Sigmoid colon (tissue), 7 donors: Measurements from ENCODE around the gene COX6B1. TPM values are rescaled to one million over a fixed set of nuclear protein-coding genes. Genes with fewer than 3 reads are reported as not detected.
A peak's percentile ranks its signal among the peaks of the same experiment; 100 is the strongest.
"Not testable (repeated sequence)": the region's sequence is repeated elsewhere in the genome, so short reads cannot be mapped to it uniquely, and the experiment has no call there.

Experiments used
- DNase-seq: peaks from one replicate; pipeline ENCODE4 v3.0.0-alpha.2; 2019
- H3K27ac ChIP-seq, 4 donors: fragments of 200-600 bp; sonication (generic); one replicate each; pipeline ENCODE4 v1.5.1; 2016 to 2019; ENCODE audit warnings: mild to moderate bottlenecking in 1 of 4
- H3K27me3 ChIP-seq, 3 donors: fragments of 200-600 bp; sonication (generic); one replicate each; pipeline ENCODE4 v1.5.1; 2019; ENCODE audit warnings: mild to moderate bottlenecking in 1 of 3
- H3K36me3 ChIP-seq, 4 donors: fragments of 200-600 bp; sonication (generic); one replicate each; pipeline ENCODE4 v1.5.1; 2016 to 2019
- H3K4me1 ChIP-seq, 4 donors: fragments of 200-600 bp; sonication (generic); one replicate each; pipeline ENCODE4 v1.5.1; 2017 to 2019
- H3K4me3 ChIP-seq, 4 donors: fragments of 200-600 bp; sonication (generic); one replicate each; pipeline ENCODE4 v1.5.1; 2017 to 2019; ENCODE audit warnings: mild to moderate bottlenecking in 2 of 4, moderate library complexity in 1 of 4
- H3K9me3 ChIP-seq, 4 donors: fragments of 200-600 bp in 3 of 4; sonication (generic) in 3 of 4; one replicate each; pipeline versions ENCODE4 v1.5.1 to v1.6.1; 2013 to 2019
- CTCF ChIP-seq, 4 experiments: fragments of 450-650 bp in 3 of 4; fragments of 200-600 bp in 1 of 4; IDR thresholded peaks; one replicate each; pipeline ENCODE4 v1.5.1; 2016 to 2019; ENCODE audit warnings: antibody characterized with exemption in 4 of 4, mild to moderate bottlenecking in 3 of 4, moderate library complexity in 2 of 4
- EP300 ChIP-seq, 4 donors: sonication (generic); formaldehyde crosslinking; IDR thresholded peaks; one replicate each; pipeline ENCODE4 v1.6.1; 2017; ENCODE audit warnings: antibody characterized with exemption in 4 of 4
- POLR2A ChIP-seq, 2 donors: fragments of 450-650 bp; IDR thresholded peaks; one replicate each; pipeline ENCODE4 v1.6.1; 2016; ENCODE audit warnings: antibody characterized with exemption in 2 of 2, mild to moderate bottlenecking in 2 of 2, moderate library complexity in 2 of 2
- POLR2AphosphoS5 ChIP-seq, 4 donors: sonication (generic); formaldehyde crosslinking; IDR thresholded peaks; one replicate each; pipeline ENCODE4 v1.6.1; 2017; ENCODE audit warnings: antibody characterized with exemption in 4 of 4
- WGBS, 2 donors: extraction: QIAGEN DNeasy Blood & Tissue Kit; methylation state at CpG; one replicate each; pipeline ENCODE4 v1.1.7; 2013; 5-methylcytosine and 5-hydroxymethylcytosine counted together
- intact Hi-C: fragments of 100-400 bp; cut with DNase I; formaldehyde crosslinking; loops from one replicate; pipeline ENCODE4 v1.15.1; 2023
- polyA plus RNA-seq, 3 donors: library from polyadenylated mRNA; stranded (reverse); fragments of 200-250 nt; gene quantifications; one replicate each; pipeline ENCODE4 v1.2.3, GENCODE V29; 2013
- total RNA-seq, 4 donors: library from RNA; depleted of rRNA; stranded (reverse); fragments of >200 nt; gene quantifications; one replicate each; pipeline ENCODE4 v1.1.0, GENCODE V29; 2016
- donor health status: healthy with polysubstance abuse.
- donor health status: Bipolar disorder and iron deficiency.
- donor health status: healthy.

Gene COX6B1
- total RNA-seq, result 100 to 1,000 TPM; 593 to 780 (median 696) TPM
- 1,000 to 10,000 TPM; 1,177 to 1,718 (median 1,686) TPM for polyA plus RNA-seq

- TF ChIP-seq CTCF (IDR thresholded peaks at IDR 0.05) (no peak), POLR2A (IDR thresholded peaks at IDR 0.05) (peak; percentile 67 to 86), POLR2AphosphoS5 (IDR thresholded peaks at IDR 0.05) (peak; percentile 85 to 95 (median 90)), EP300 (IDR thresholded peaks at IDR 0.05) (peak in 1 of 4 donors; percentile 7)
- H3K4me1 ChIP-seq, result peaks cover 0 to 53% (median 41%) of the 10 kb centered on the region in 4 donors
- H3K27ac ChIP-seq, result peak within 1 kb of the TSS; percentile 85 to 96 (median 91)
- H3K4me3 ChIP-seq, result peak within 1 kb of the TSS; percentile 63 to 87 (median 81)
- peaks cover 0 to 26% (median 15%) of the 10 kb centered on the region in 4 donors for H3K36me3 ChIP-seq
- intact Hi-C loops, result loop anchor here (5.0 to 10.0 kb wide), 4 partner anchors 101 to 973 kb away; partner anchors contain the start of genes HSPB6, PROSER3, SCGB2B2 and TMEM147
- WGBS, 2 donors, result 0% methylated on average over 46 of the region's 46 CpGs
- H3K9me3 ChIP-seq, result no peaks in the 10 kb centered on the region
- peak; percentile 98 for DNase-seq
- H3K27me3 ChIP-seq, result no peaks in the 10 kb centered on the region
Observed at GRCh38 chr19:35648017-35648961, at the start of gene COX6B1. COX6B1 (plus strand) TSS chr19:35648323; CDS start chr19:35651244, 2,921 bp downstream.

- 91 to 93% methylated on average over 3 of the region's 3 CpGs for WGBS, 2 donors
Observed at GRCh38 chr19:35601971-35602370, 46.2 kb upstream of the COX6B1 start.

GRCh38 chr19:35604436-35604835 is 43.7 kb upstream of the COX6B1 start:
- intact Hi-C loops, H3K27ac ChIP-seq, H3K27me3 ChIP-seq, DNase-seq, H3K4me3 ChIP-seq, H3K4me1 ChIP-seq, H3K9me3 ChIP-seq, H3K36me3 ChIP-seq: not testable (repeated sequence)
- 84 to 88% methylated on average over 4 of the region's 4 CpGs for WGBS, 2 donors

More at GRCh38 chr19:35601971-35602370, 46.2 kb upstream of the COX6B1 start:
- no peak for TF ChIP-seq EP300 (IDR thresholded peaks at IDR 0.05)
- no peak for TF ChIP-seq POLR2AphosphoS5 (IDR thresholded peaks at IDR 0.05)
- TF ChIP-seq POLR2A (IDR thresholded peaks at IDR 0.05), result no peak
- TF ChIP-seq CTCF (IDR thresholded peaks at IDR 0.05), result no peak
- H3K27me3 ChIP-seq, result no peaks in the 10 kb centered on the region
- no peak overlapping the region for H3K4me3 ChIP-seq
- intact Hi-C loops, result no loop called here
- no peak overlapping the region for H3K27ac ChIP-seq
- no peaks in the 10 kb centered on the region for H3K36me3 ChIP-seq
- no peaks in the 10 kb centered on the region for H3K9me3 ChIP-seq
- H3K4me1 ChIP-seq, result no peaks in the 10 kb centered on the region
- no peak for DNase-seq

GRCh38 chr19:35607170-35607569 is 41.0 kb upstream of the COX6B1 start:
- H3K36me3 ChIP-seq, H3K27ac ChIP-seq, intact Hi-C loops, H3K9me3 ChIP-seq, H3K27me3 ChIP-seq, DNase-seq, H3K4me3 ChIP-seq, H3K4me1 ChIP-seq: not testable (repeated sequence)
- WGBS, 2 donors, result 90 to 92% methylated on average over 8 of the region's 8 CpGs

- no peaks in the 10 kb centered on the region for H3K9me3 ChIP-seq
- TF ChIP-seq EP300 (IDR thresholded peaks at IDR 0.05) (no peak), POLR2A (IDR thresholded peaks at IDR 0.05) (no peak), CTCF (IDR thresholded peaks at IDR 0.05) (no peak), POLR2AphosphoS5 (IDR thresholded peaks at IDR 0.05) (no peak)
- intact Hi-C loops, result no loop called here
- no peak for DNase-seq
- H3K36me3 ChIP-seq, result no peaks in the 10 kb centered on the region
- peaks cover 0 to 7% (median 3%) of the 10 kb centered on the region in 4 donors for H3K4me1 ChIP-seq
- H3K27ac ChIP-seq, result no peak overlapping the region
- WGBS, 2 donors, result 88 to 89% methylated on average over 3 of the region's 3 CpGs
- H3K27me3 ChIP-seq, result no peaks in the 10 kb centered on the region
- no peak overlapping the region for H3K4me3 ChIP-seq
Observed at GRCh38 chr19:35607661-35608060, 40.5 kb upstream of the COX6B1 start.
